Measurements from ENCODE around the gene TMEM132A. TPM values are rescaled to one million over a fixed set of nuclear protein-coding genes. Genes with fewer than 3 reads are reported as not detected.
A peak's percentile ranks its signal among the peaks of the same experiment; 100 is the strongest.

Gene TMEM132A
- total RNA-seq, 1 donor from 2014 or later, result 113 TPM

- Mint-ChIP-seq H3K36me3 (ENCODE audit: unreplicated experiment) (no peaks in the 10 kb centered on the region), H3K27me3 (ENCODE audit: unreplicated experiment) (no peaks in the 10 kb centered on the region), H3K9me3 (ENCODE audit: unreplicated experiment) (no peaks in the 10 kb centered on the region), H3K4me3 (ENCODE audit: unreplicated experiment) (peak overlapping the region; percentile 72), H3K4me1 (ENCODE audit: unreplicated experiment) (peaks cover 17% of the 10 kb centered on the region), H3K27ac (ENCODE audit: unreplicated experiment) (peak overlapping the region; percentile 88)
- no peak for DNase-seq (ENCODE audit: extremely low spot score, unreplicated experiment)
- TF ChIP-seq CTCF (IDR thresholded peaks at IDR 0.05), result no peak
Measured at GRCh38 chr11:60951606-60951903, 27.3 kb downstream of the TMEM132A start.

GRCh38 chr11:60951904-60952741, 27.9 kb downstream of the TMEM132A start, which contains the start of gene SLC15A3:
Gene SLC15A3 (minus strand): TSS chr11:60952176. CDS start chr11:60951551, 625 bp downstream.
- no peak for TF ChIP-seq CTCF (IDR thresholded peaks at IDR 0.05)
- Mint-ChIP-seq H3K27me3 (ENCODE audit: unreplicated experiment) (no peaks in the 10 kb centered on the region), H3K9me3 (ENCODE audit: unreplicated experiment) (no peaks in the 10 kb centered on the region), H3K27ac (ENCODE audit: unreplicated experiment) (peak within 1 kb of the TSS; percentile 88), H3K36me3 (ENCODE audit: unreplicated experiment) (no peaks in the 10 kb centered on the region), H3K4me1 (ENCODE audit: unreplicated experiment) (peaks cover 17% of the 10 kb centered on the region), H3K4me3 (ENCODE audit: unreplicated experiment) (peak within 1 kb of the TSS; percentile 72)
- no peak for DNase-seq (ENCODE audit: extremely low spot score, unreplicated experiment)

- Mint-ChIP-seq H3K4me3 (ENCODE audit: unreplicated experiment) (peak overlapping the region; percentile 72), H3K36me3 (ENCODE audit: unreplicated experiment) (no peaks in the 10 kb centered on the region), H3K4me1 (ENCODE audit: unreplicated experiment) (peaks cover 17% of the 10 kb centered on the region), H3K27me3 (ENCODE audit: unreplicated experiment) (no peaks in the 10 kb centered on the region), H3K27ac (ENCODE audit: unreplicated experiment) (peak overlapping the region; percentile 88), H3K9me3 (ENCODE audit: unreplicated experiment) (no peaks in the 10 kb centered on the region)
- TF ChIP-seq CTCF (IDR thresholded peaks at IDR 0.05), result no peak
- no peak for DNase-seq (ENCODE audit: extremely low spot score, unreplicated experiment)
Measured at GRCh38 chr11:60952742-60953170, 28.5 kb downstream of the TMEM132A start.

- Mint-ChIP-seq H3K4me1 (ENCODE audit: unreplicated experiment) (peaks cover 17% of the 10 kb centered on the region), H3K36me3 (ENCODE audit: unreplicated experiment) (no peaks in the 10 kb centered on the region), H3K27me3 (ENCODE audit: unreplicated experiment) (no peaks in the 10 kb centered on the region), H3K4me3 (ENCODE audit: unreplicated experiment) (no peak overlapping the region), H3K9me3 (ENCODE audit: unreplicated experiment) (no peaks in the 10 kb centered on the region), H3K27ac (ENCODE audit: unreplicated experiment) (no peak overlapping the region)
- no peak for DNase-seq (ENCODE audit: extremely low spot score, unreplicated experiment)
- no peak for TF ChIP-seq CTCF (IDR thresholded peaks at IDR 0.05)
Measured at GRCh38 chr11:60953781-60954180, 29.5 kb downstream of the TMEM132A start.

- no peaks in the 10 kb centered on the region for H3K36me3 Mint-ChIP-seq (ENCODE audit: unreplicated experiment)
- no peaks in the 10 kb centered on the region for H3K9me3 Mint-ChIP-seq (ENCODE audit: unreplicated experiment)
- peaks cover 21% of the 10 kb centered on the region for H3K4me1 Mint-ChIP-seq (ENCODE audit: unreplicated experiment)
- H3K27me3 Mint-ChIP-seq (ENCODE audit: unreplicated experiment), result no peaks in the 10 kb centered on the region
- DNase-seq (ENCODE audit: extremely low spot score, unreplicated experiment), result no peak
- H3K4me3 Mint-ChIP-seq (ENCODE audit: unreplicated experiment), result no peak overlapping the region
- no peak for TF ChIP-seq CTCF (IDR thresholded peaks at IDR 0.05)
- H3K27ac Mint-ChIP-seq (ENCODE audit: unreplicated experiment), result no peak overlapping the region
Measured at GRCh38 chr11:60954421-60954820, 30.2 kb downstream of the TMEM132A start.

Measured in osteocyte (in vitro differentiated cells).